Spleen (tissue), 7 donors: ENCODE measurements around the gene MXD1.

Experiments
- CTCF ChIP-seq, 11 experiments: fragments of 200-600 bp in 7 of 11; fragments of 450-650 bp in 4 of 11; sonication (generic) in 4 of 11; IDR thresholded peaks in 8 of 11; conservative IDR thresholded peaks in 3 of 11; 1 replicate in 7 of 11; 2 replicates in 4 of 11; pipeline versions ENCODE4 v1.4.0 to v1.8.0; 2016 to 2021; ENCODE audit warnings: antibody characterized with exemption in 11 of 11, inconsistent platforms in 4 of 11, mild to moderate bottlenecking in 1 of 11
- POLR2A ChIP-seq, 3 donors: fragments of 450-650 bp; IDR thresholded peaks; one replicate each; pipeline ENCODE4 v1.5.1; 2017; ENCODE audit warnings: antibody characterized with exemption in 3 of 3, mild to moderate bottlenecking in 1 of 3
- POLR2AphosphoS5 ChIP-seq, 3 donors: sonication (generic); formaldehyde crosslinking; IDR thresholded peaks; one replicate each; pipeline ENCODE4 v1.5.1; 2017; ENCODE audit warnings: antibody characterized with exemption in 3 of 3
- donor health status: DM: no; HTN: no; CAD: no; lungs with moderate emphysema.
- donor health status: DM: no; HTN: no; CAD: no.
- donor health status: DM: no; HTN: no; CAD: no.

DNA sequence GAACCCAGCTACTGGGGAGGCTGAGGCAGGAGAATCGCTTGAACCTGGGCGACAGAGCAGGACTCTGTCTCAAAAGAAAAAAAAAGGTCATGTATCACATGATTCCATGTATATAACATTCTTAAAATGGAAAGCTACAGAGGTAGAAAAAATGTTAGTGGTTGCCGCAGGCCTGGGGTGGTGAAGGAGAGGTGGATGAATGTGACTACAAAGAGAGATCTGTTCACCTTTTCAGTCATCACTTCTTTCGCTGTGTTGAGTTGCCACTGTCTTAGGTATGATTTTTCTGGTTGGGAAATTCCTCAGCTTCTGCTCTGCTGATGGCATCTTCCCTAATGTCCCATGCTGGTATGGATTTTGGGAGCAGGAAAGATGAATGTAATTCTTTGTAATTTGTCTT lies 26.5 kb upstream of the MXD1 start:
- no peak for TF ChIP-seq CTCF (IDR thresholded peaks at IDR 0.05 in 8 of 11, conservative IDR thresholded peaks at IDR 0.05 in 3 of 11)
- TF ChIP-seq POLR2AphosphoS5 (IDR thresholded peaks at IDR 0.05): no peak
- TF ChIP-seq POLR2A (IDR thresholded peaks at IDR 0.05): no peak
